Measurements from ENCODE around the gene NPRL2.

- TF ChIP-seq, protein P1, sequence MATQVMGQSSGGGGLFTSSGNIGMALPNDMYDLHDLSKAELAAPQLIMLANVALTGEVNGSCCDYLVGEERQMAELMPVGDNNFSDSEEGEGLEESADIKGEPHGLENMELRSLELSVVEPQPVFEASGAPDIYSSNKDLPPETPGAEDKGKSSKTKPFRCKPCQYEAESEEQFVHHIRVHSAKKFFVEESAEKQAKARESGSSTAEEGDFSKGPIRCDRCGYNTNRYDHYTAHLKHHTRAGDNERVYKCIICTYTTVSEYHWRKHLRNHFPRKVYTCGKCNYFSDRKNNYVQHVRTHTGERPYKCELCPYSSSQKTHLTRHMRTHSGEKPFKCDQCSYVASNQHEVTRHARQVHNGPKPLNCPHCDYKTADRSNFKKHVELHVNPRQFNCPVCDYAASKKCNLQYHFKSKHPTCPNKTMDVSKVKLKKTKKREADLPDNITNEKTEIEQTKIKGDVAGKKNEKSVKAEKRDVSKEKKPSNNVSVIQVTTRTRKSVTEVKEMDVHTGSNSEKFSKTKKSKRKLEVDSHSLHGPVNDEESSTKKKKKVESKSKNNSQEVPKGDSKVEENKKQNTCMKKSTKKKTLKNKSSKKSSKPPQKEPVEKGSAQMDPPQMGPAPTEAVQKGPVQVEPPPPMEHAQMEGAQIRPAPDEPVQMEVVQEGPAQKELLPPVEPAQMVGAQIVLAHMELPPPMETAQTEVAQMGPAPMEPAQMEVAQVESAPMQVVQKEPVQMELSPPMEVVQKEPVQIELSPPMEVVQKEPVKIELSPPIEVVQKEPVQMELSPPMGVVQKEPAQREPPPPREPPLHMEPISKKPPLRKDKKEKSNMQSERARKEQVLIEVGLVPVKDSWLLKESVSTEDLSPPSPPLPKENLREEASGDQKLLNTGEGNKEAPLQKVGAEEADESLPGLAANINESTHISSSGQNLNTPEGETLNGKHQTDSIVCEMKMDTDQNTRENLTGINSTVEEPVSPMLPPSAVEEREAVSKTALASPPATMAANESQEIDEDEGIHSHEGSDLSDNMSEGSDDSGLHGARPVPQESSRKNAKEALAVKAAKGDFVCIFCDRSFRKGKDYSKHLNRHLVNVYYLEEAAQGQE (IDR thresholded peaks at IDR 0.05; ENCODE audit: insufficient read depth in 1 of 2, low read depth in 2 of 2, low read length in 2 of 2) = no peak
- TF ChIP-seq SIN3A (IDR thresholded peaks at IDR 0.05; ENCODE audit: borderline replicate concordance, insufficient read depth, low read length) (no peak), POLR2AphosphoS5 (IDR thresholded peaks at IDR 0.05; ENCODE audit: low read depth, low read length) (no peak), TAF1 (IDR thresholded peaks at IDR 0.05; ENCODE audit: borderline replicate concordance, insufficient read depth, low read length) (no peak)
Measured at GRCh38 chr3:50325113-50325480, 25.5 kb downstream of the NPRL2 start.

Data from PFSK-1 (cell line).